K562 (cell line): ENCODE results near the gene FKBP8. TPM values are rescaled to one million over a fixed set of nuclear protein-coding genes. Genes with fewer than 3 reads are reported as not detected.

ENCODE experiments used
- ATF3 ChIP-seq, 2 experiments: fragments of 450-650 bp in 1 of 2; sonication (generic) in 1 of 2; formaldehyde crosslinking in 1 of 2; IDR thresholded peaks in 1 of 2; conservative IDR thresholded peaks in 1 of 2; 2 replicates each; pipeline versions ENCODE4 v1.6.1 to v1.8.1; 2016 to 2023; ENCODE audit warnings: mild to moderate bottlenecking in 2 of 2, moderate library complexity in 2 of 2, inconsistent platforms in 1 of 2, missing genetic modification reagents in 1 of 2
- CREB1 ChIP-seq, 2 experiments: sonication (generic) in 1 of 2; formaldehyde crosslinking in 1 of 2; IDR thresholded peaks; 2 replicates each; pipeline versions ENCODE4 v1.6.1 to v1.8.0; 2012 to 2022; ENCODE audit warnings: inconsistent platforms in 1 of 2, mild to moderate bottlenecking in 1 of 2, missing genetic modification reagents in 1 of 2, moderate library complexity in 1 of 2
- L3MBTL2 ChIP-seq: fragments of 450-650 bp; IDR thresholded peaks from 2 replicates; pipeline ENCODE4 v1.6.1; 2016; ENCODE audit warnings: mild to moderate bottlenecking, moderate library complexity
- NFE2 ChIP-seq: IDR thresholded peaks from 2 replicates; pipeline ENCODE4 v1.6.1; 2014; ENCODE audit warnings: antibody characterized with exemption, low read depth
- NR2F6 ChIP-seq: fragments of 450-650 bp; formaldehyde crosslinking; IDR thresholded peaks from 2 replicates; pipeline ENCODE4 v1.4.0; 2020; ENCODE audit warnings: mild to moderate bottlenecking
- ZBTB49 ChIP-seq: sonication (generic); formaldehyde crosslinking; IDR thresholded peaks from 2 replicates; pipeline ENCODE4 v1.8.0; 2022; ENCODE audit warnings: missing genetic modification reagents, mild to moderate bottlenecking, borderline replicate concordance
- ZNF134 ChIP-seq: fragments of 250-450 bp; sonication (Bioruptor Pico); conservative IDR thresholded peaks from 2 replicates; pipeline ENCODE4 v1.4.0; 2020
- ZNF644 ChIP-seq: fragments of 200-800 bp; sonication (Bioruptor generic); IDR thresholded peaks from 2 replicates; pipeline ENCODE4 v1.6.1; 2016; ENCODE audit warnings: low read depth, missing genetic modification characterization, missing compliant biosample characterization
- polyA plus RNA-seq, 8 experiments: library from polyadenylated mRNA; depleted of rRNA in 4 of 8; stranded (reverse) in 5 of 8; unstranded in 3 of 8; fragments of >200 nt; fragmentation: Nextera tagmentation in 2 of 8; fragmentation: Illumina TruSeq in 1 of 8; extraction: Ambion mirVana in 2 of 8; extraction: Trizol in 1 of 8; gene quantifications; 2 replicates each; pipeline versions ENCODE4 v1.2.1 to v1.2.3, GENCODE V29; 2011 to 2014; ENCODE audit warnings: inconsistent platforms in 1 of 8, missing spikeins in 1 of 8
- total RNA-seq, 7 experiments: library from RNA; depleted of rRNA in 6 of 7; stranded (reverse); fragments of >200 nt in 6 of 7; fragmentation: Illumina TruSeq in 2 of 7; extraction: Trizol in 2 of 7; gene quantifications; 2 replicates each; pipeline versions ENCODE4 v1.2.1 to v1.2.3, GENCODE V29; 2011 to 2021; ENCODE audit warnings: low replicate concordance in 1 of 7

FKBP8 gene
- total and polyA plus RNA-seq, 9 of the 15 experiments (the other 6 are each of a cell fraction or from before 2014, with no cell fraction given) = 0.46 to 236 (median 104) TPM

GRCh38 chr19:18587962-18588610 is 44.7 kb upstream of the FKBP8 start (continued):
- no peak for TF ChIP-seq ATF3 (IDR thresholded peaks at IDR 0.05)
- TF ChIP-seq ATF3 (CRISPR knock-in tag; conservative IDR thresholded peaks at IDR 0.05) = 0 out of 2 replicates have a peak, but pooled peaks have one; percentile 49
- 0 out of 2 replicates have a peak, but pooled peaks have one; percentile 36 for TF ChIP-seq ZBTB49 (CRISPR knock-in tag)
- no peak for TF ChIP-seq CREB1 (IDR thresholded peaks at IDR 0.05)
- TF ChIP-seq CREB1 (CRISPR knock-in tag; IDR thresholded peaks at IDR 0.05) = no peak
- TF ChIP-seq NR2F6 = no peak
- TF ChIP-seq NFE2 = no peak
- TF ChIP-seq L3MBTL2 = peak; percentile 35; the same call in 1 of the 2 replicates
- no peak for TF ChIP-seq ZNF134 (CRISPR knock-in tag)
- TF ChIP-seq ZNF644 (tag) = no peak
- TF ChIP-seq, all 486 proteins: peak for 33
